ENCODE measurements around the gene ZNF69.
"Not testable (repeated sequence)": the region's sequence is repeated elsewhere in the genome, so short reads cannot be mapped to it uniquely, and the experiment has no call there.

The ZNF69 gene

DNA sequence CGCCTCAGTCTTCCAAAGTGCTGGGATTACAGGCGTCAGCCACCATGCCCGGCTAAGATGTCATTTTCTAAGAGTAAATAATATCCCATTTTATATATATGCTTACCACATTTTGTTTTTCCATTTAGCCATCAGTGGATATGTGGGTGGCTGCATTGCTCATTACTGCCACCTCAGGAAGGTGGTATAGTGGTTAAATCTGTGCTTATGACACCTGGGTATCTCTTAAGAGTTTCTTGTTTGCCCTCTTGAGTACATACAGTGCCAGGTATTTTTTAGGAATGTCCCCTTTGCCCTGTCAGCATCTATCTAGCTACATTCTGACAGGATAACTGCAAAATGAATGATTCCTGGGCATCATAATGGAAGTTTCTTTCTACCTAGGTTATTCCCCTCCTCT, 14.6 kb downstream of the ZNF69 start:
- no peak for DNase-seq

GRCh38 chr19:11905928-11906327, 18.3 kb downstream of the ZNF69 start:
- no peak for DNase-seq

DNA sequence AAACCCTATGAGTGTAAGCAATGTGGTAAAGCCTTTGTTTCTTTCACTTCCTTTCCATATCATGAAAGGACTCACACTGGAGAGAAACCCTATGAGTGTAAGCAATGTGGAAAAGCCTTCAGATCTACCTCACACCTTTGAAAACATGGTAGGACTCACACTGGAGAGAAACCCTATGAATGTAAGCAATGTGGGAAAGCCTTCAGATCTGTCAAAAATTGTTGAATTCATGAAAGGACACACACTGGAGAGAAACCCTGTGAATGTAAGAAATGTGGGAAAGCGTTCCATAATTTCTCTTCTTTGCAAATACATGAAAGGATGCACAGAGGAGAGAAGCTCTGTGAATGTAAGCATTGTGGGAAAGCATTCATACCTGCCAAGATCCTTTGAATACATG, 24.4 kb downstream of the ZNF69 start:
- not testable (repeated sequence) for DNase-seq

- DNase-seq = not testable (repeated sequence)
Measured at GRCh38 chr19:11914417-11915051, 27.0 kb downstream of the ZNF69 start.

DNA sequence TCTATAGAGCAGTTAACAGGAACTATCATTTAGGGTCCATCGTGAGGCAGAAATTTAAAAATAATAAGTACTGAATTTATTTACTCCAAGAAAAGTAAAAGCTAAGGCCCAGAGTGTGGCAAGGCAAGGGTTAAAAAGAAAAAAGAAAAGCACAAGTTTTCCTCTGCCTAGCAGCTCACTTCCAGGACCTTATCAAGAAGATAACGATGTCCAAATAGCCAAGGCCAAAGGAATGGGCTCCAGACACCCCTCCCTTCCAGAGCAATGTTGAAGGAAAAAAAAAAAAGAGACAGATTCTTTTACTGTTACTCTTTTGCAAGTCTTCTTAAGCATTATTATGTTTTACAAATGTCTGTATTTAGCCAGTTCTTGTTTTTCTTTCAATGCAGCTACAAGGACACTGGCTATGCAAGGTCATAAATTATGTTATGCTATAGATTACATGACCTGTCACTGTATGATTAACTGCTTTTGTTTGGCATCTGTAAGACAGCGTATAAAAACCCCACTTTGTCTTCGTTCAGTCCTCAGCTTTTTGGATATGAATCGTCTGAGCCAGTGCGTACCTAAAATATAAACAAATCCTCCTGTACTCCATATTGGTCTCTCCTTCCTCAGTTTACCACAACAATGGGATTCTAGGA, 34.4 kb downstream of the ZNF69 start:
- no peak for DNase-seq

DNA sequence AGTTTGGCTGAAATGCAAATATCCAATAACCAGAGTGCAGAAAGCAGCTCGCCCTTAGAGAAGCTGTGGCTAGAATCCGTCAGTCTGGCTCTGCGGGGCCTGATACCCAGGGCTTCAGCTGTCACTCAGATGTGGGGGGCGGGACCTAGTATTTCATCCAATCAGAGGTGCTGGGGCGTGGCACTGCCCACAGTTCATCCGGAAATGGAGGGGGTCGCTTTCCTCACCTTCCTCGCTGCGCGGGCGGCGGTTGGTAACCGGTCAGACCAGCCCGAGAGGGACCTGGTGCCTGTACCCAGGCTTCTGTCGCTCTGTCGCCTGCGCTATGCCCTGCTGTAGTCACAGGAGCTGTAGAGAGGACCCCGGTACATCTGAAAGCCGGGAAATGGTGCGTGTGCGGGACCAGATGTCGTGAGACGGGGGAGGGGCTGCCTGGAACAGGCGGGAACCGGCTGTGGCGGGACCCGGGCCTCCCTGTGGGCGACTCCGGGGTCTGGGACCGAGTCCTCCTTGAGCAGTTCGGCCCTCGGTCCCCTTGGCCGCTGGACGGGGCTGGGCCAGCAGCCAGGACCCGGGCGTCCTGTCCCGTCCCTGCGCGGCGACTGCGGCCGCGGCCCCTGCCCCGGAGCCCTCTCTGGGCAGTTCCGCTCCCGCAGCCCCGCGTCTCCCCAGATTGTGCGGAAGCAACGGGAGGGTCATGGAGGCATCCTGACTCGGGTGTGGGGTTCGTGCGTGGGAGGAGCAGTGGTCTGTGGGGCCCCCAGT, 37.5 kb downstream of the ZNF69 start, which contains the start of gene ZNF700:
Gene ZNF700, plus strand, starts transcription at position 222 of the 765 bp plus-strand sequence. Its CDS starts 104 bp downstream, at position 326.
- DNase-seq = peak; percentile 89

DNA sequence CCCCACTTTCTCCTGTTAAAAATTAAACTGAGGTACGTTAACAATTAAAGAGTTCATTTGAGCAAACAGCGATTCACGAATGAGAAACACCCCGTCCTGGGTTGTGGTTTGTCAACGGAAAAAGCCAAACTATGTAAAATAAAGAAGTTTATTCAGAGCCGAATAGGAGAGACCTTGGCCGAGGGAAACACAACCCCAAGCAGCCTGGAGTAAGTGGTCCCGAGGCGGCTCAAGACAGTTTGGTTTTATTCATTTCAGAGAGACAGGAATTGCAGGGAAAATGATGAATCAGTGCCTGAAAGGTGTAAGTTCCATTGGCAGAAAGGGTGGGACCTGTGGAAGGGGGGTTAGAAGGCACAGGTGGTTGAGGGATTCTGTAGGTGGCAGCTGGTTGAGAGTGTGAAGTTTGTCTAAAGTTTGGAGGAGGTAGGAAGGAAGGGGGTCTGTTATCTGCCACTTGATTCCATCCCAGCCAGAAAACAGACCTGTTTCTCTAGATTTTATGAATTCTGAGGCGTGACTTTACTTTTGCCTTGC, 38.1 kb downstream of the ZNF69 start:
- not testable (repeated sequence) for DNase-seq

DNA sequence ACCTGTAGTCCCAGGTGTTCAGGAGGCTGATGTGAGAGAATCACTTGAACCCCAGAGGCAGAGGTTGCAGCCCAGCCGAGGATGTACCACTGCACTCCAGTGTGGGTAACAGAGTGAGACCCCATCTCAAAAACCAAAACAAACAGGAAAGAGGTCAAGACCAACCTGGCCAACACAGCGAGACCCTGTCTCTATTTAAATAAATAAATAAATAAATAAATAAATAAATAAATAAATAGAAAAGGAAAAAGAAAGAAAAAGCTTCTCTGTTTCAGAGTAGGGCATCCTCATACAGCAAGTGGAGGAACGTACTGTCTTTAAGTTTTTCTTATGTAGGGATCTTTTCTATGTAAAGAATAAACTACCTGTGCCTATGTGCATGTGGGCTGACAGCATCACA, 39.6 kb downstream of the ZNF69 start:
- no peak for DNase-seq

GRCh38 chr19:11931051-11931450, 43.5 kb downstream of the ZNF69 start:
- DNase-seq = no peak

- DNase-seq = no peak
Measured at GRCh38 chr19:11931513-11931912, 43.9 kb downstream of the ZNF69 start.

DNA sequence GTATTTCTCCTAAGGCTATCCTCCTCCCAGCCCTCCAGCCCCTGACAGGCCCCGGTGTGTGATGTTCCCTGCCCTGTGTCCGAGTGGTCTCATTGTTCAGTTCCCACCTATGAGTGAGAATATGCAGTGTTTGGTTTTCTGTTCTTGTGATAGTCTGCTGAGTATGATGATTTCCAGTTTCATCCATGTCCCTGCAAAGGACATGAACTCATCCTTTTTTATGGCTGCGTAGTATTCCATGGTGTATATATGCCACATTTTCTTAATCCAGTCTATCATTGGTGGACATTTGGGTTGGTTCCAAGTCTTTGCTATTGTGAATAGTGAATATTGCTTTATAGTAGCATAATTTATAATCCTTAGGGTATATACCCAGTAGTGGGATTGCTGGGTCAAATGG, 48.2 kb downstream of the ZNF69 start:
- not testable (repeated sequence) for DNase-seq

GRCh38 chr19:11938383-11938782, 50.8 kb downstream of the ZNF69 start:
- not testable (repeated sequence) for DNase-seq

GRCh38 chr19:11941361-11941887, 53.8 kb downstream of the ZNF69 start:
- DNase-seq = not testable (repeated sequence)

DNA sequence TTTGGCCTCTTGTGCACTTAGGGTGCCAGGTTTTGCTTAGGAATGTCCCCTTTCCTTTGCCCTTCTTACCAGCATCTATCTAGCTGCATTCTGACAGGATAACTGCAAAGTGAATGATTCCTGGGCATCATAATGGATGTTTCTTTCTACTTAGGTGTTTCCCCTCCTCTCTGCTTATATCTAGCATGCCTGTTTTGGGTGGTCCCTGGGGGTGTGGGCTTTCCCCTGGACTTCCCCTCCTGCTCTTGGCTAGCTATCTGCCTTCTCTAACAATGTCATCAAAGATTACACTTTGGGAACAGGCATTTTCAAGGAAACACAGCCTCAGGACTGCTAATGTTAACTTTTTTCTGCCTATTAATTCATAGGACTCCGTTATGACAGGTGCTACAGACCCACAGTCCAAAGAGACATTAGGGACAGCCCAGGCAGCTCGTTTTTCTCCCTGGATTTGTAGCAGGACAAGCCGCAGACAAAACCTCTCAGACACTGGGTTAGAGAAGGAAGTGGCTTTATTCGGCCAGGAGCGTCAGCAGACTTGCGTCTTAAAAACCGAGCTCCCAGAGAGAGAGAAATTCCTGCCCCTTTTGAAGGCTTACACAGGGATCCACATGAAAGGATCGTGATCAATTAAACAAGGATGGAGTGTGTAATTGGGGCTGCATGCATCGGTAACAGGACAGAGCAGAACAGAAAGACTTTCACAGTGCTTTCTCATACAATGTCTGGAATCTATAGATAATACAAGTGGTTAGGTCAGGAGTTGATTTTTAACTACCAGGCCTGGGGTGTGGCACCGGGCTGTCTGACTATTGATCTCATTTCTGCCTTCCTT, 54.6 kb downstream of the ZNF69 start:
- DNase-seq = no peak

GRCh38 chr19:11942843-11943108, 55.2 kb downstream of the ZNF69 start:
- no peak for DNase-seq

DNA sequence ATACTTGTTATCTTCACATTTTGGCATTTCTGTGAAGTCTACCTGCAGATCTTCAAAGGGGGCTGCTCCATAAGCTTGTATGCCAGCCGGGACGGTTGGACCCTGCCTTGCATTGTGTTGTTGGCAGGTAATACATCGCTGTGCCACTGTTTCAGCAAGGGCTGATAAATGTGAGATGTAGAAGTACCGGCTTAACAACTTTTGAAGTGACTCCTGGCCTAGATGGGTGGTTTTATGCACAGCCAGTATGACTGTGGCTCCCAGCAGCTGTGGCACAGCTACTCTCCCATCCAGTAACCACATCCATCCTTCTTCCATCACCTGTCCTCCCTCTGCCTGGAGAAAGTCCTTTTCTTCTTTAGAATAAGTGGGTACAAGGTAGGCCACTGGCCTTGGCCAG, 57.1 kb downstream of the ZNF69 start:
- no peak for DNase-seq

DNA sequence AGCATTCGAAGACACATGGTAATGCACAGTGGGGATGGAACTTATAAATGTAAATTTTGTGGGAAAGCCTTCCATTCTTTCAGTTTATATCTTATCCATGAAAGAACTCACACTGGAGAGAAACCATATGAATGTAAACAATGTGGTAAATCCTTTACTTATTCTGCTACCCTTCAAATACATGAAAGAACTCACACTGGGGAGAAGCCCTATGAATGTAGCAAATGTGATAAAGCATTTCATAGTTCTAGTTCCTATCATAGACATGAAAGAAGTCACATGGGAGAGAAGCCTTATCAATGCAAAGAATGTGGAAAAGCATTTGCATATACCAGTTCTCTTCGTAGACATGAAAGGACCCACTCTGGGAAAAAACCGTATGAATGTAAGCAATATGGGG, 61.1 kb downstream of the ZNF69 start:
- no peak for DNase-seq

DNA sequence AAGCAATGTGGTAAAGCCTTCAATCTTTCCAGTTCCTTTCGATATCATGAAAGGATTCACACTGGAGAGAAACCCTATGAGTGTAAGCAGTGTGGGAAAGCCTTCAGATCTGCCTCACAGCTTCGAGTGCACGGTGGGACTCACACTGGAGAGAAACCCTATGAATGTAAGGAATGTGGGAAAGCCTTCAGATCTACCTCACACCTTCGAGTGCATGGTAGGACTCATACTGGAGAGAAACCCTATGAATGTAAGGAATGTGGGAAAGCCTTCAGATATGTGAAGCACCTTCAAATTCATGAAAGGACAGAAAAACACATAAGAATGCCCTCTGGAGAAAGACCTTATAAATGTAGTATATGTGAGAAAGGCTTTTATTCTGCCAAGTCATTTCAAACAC, 61.6 kb downstream of the ZNF69 start:
- DNase-seq = no peak

GRCh38 chr19:11949614-11950080, 62.1 kb downstream of the ZNF69 start:
- not testable (repeated sequence) for DNase-seq

DNA sequence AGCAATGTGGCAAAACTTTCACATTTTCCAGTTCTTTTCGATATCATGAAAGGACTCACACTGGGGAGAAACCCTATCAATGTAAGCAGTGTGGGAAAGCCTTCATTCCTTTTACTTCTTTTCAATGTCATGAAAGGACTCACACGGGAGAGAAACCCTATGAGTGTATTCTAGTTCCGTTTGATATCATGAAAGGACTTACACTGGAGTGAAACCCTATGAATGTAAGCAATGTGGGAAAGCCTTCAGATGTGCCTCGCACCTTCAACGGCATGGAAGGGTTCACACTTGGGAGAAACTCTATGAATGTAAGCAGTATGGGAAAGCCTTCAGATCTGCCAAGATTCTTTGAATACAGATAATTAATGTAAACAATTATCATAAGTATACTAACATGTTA, 62.7 kb downstream of the ZNF69 start:
- no peak for DNase-seq

Data from inflammatory macrophage treated with lipopolysaccharide for 4 hours (primary cell).